NCI-H446 treated with DMSO at 0.1 percent for 48 hours (cell line): ENCODE data around the gene LTBP1.
"Not testable (repeated sequence)": the region's sequence is repeated elsewhere in the genome, so short reads cannot be mapped to it uniquely, and the experiment has no call there.

Experiments used
- DNase-seq: peaks from one replicate; lab custom pipeline; 2025; lab: John Stamatoyannopoulos, UW

The LTBP1 gene

GRCh38 chr2:33383855-33384598 is 437.3 kb downstream of the LTBP1 start:
- DNase-seq, result no peak

GRCh38 chr2:33384599-33384961 is 437.8 kb downstream of the LTBP1 start:
- DNase-seq, result no peak

GRCh38 chr2:33388996-33389395 is 442.2 kb downstream of the LTBP1 start:
- no peak for DNase-seq

GRCh38 chr2:33389695-33390094 is 442.9 kb downstream of the LTBP1 start:
- DNase-seq, result not testable (repeated sequence)

- no peak for DNase-seq
Measured at GRCh38 chr2:33391529-33392255, 444.9 kb downstream of the LTBP1 start.

GRCh38 chr2:33392366-33392765 is 445.6 kb downstream of the LTBP1 start:
- DNase-seq, result no peak

- no peak for DNase-seq
Measured at GRCh38 chr2:33395034-33395433, 448.3 kb downstream of the LTBP1 start.

GRCh38 chr2:33395655-33396249 is 449.0 kb downstream of the LTBP1 start:
- DNase-seq, result peak; percentile 11

GRCh38 chr2:33404321-33404720 is 457.6 kb downstream of the LTBP1 start:
- no peak for DNase-seq

- no peak for DNase-seq
Measured at GRCh38 chr2:33406622-33407021, 459.9 kb downstream of the LTBP1 start.

- DNase-seq, result no peak
Measured at GRCh38 chr2:33408109-33408508, 461.4 kb downstream of the LTBP1 start.

- no peak for DNase-seq
Measured at GRCh38 chr2:33409417-33409955, 462.7 kb downstream of the LTBP1 start.

GRCh38 chr2:33411765-33412164 is 465.0 kb downstream of the LTBP1 start:
- no peak for DNase-seq

GRCh38 chr2:33412920-33413319 is 466.2 kb downstream of the LTBP1 start:
- peak; percentile 9 for DNase-seq

- no peak for DNase-seq
Measured at GRCh38 chr2:33419581-33420200, 472.9 kb downstream of the LTBP1 start.

- no peak for DNase-seq
Measured at GRCh38 chr2:33420726-33421125, 474.0 kb downstream of the LTBP1 start.

- DNase-seq, result no peak
Measured at GRCh38 chr2:33421820-33422219, 475.1 kb downstream of the LTBP1 start.

GRCh38 chr2:33425161-33425560 is 478.4 kb downstream of the LTBP1 start:
- no peak for DNase-seq

- no peak for DNase-seq
Measured at GRCh38 chr2:33425586-33426031, 478.9 kb downstream of the LTBP1 start.

GRCh38 chr2:33426666-33427231 is 480.0 kb downstream of the LTBP1 start:
- DNase-seq, result no peak

- DNase-seq, result no peak
Measured at GRCh38 chr2:33430077-33430476, 483.3 kb downstream of the LTBP1 start.

GRCh38 chr2:33430856-33431255 is 484.1 kb downstream of the LTBP1 start:
- no peak for DNase-seq
